K562 (cell line): ENCODE measurements around the gene ITPKA. TPM values are rescaled to one million over a fixed set of nuclear protein-coding genes. Genes with fewer than 3 reads are reported as not detected.

Source experiments
- AFF1 ChIP-seq, 2 experiments: fragments of 450-650 bp; IDR thresholded peaks; 2 replicates each; pipeline ENCODE4 v1.6.1; 2018; ENCODE audit warnings: mild to moderate bottlenecking in 2 of 2, low read depth in 1 of 2; ENCODE audit not compliant: partially characterized antibody in 2 of 2
- ARID4B ChIP-seq: sonication (generic); formaldehyde crosslinking; IDR thresholded peaks from 2 replicates; pipeline ENCODE4 v1.8.0; 2022; ENCODE audit warnings: mild to moderate bottlenecking, missing genetic modification reagents
- CBFA2T3 ChIP-seq: fragments of 450-650 bp; IDR thresholded peaks from 2 replicates; pipeline ENCODE4 v1.6.1; 2017
- ETS1 ChIP-seq: conservative IDR thresholded peaks from 2 replicates; pipeline ENCODE4 v1.6.1; 2011; ENCODE audit warnings: low read depth, mild to moderate bottlenecking, low read length; ENCODE audit not compliant: control insufficient read depth
- ETV5 ChIP-seq: sonication (generic); formaldehyde crosslinking; IDR thresholded peaks from 2 replicates; pipeline ENCODE4 v1.4.0; 2020; ENCODE audit warnings: low read depth, mild to moderate bottlenecking, missing genetic modification reagents
- FOXM1 ChIP-seq, 2 experiments: fragments of 450-650 bp in 1 of 2; sonication (generic) in 1 of 2; formaldehyde crosslinking in 1 of 2; IDR thresholded peaks; 2 replicates each; pipeline versions ENCODE4 v1.6.1 to v1.9.0; 2017 to 2022; ENCODE audit warnings: low read depth in 2 of 2, mild to moderate bottlenecking in 2 of 2, missing genetic modification reagents in 1 of 2, moderate library complexity in 1 of 2
- GATA2 ChIP-seq: sonication (generic); formaldehyde crosslinking; IDR thresholded peaks from 2 replicates; pipeline ENCODE4 v1.4.0; 2020; ENCODE audit warnings: mild to moderate bottlenecking, missing genetic modification reagents
- LARP7 ChIP-seq: fragments of 450-650 bp; IDR thresholded peaks from 2 replicates; pipeline ENCODE4 v1.6.1; 2016
- MCM2 ChIP-seq: fragments of 450-650 bp; IDR thresholded peaks from 2 replicates; pipeline ENCODE4 v1.6.1; 2017; ENCODE audit warnings: low read depth, mild to moderate bottlenecking
- MCM7 ChIP-seq, 2 experiments: fragments of 450-650 bp; IDR thresholded peaks; 2 replicates each; pipeline ENCODE4 v1.6.1; 2016 to 2018
- NFXL1 ChIP-seq: fragments of 450-650 bp; formaldehyde crosslinking; IDR thresholded peaks from 2 replicates; pipeline ENCODE4 v1.4.0; 2021; ENCODE audit warnings: mild to moderate bottlenecking
- RBBP5 ChIP-seq: fragments of 200-600 bp; sonication (generic); IDR thresholded peaks from 2 replicates; pipeline ENCODE4 v1.6.1; 2012; ENCODE audit warnings: borderline replicate concordance, mild to moderate bottlenecking, low read length, control low read depth, inconsistent platforms; ENCODE audit not compliant: insufficient read depth, poor library complexity, severe bottlenecking
- RFX7 ChIP-seq: fragments of 250-450 bp; sonication (Bioruptor Pico); IDR thresholded peaks from 2 replicates; pipeline ENCODE4 v1.5.1; 2021; ENCODE audit warnings: mild to moderate bottlenecking
- SOX6 ChIP-seq: fragments of 450-650 bp; IDR thresholded peaks from 2 replicates; pipeline ENCODE4 v1.6.1; 2014; ENCODE audit warnings: mild to moderate bottlenecking
- SPI1 ChIP-seq: IDR thresholded peaks from 2 replicates; pipeline ENCODE4 v1.6.1; 2011; ENCODE audit warnings: low read depth, low read length, control low read depth, borderline replicate concordance
- TAF1 ChIP-seq: IDR thresholded peaks from 2 replicates; pipeline ENCODE4 v1.6.1; 2011; ENCODE audit warnings: mild to moderate bottlenecking, low read length, moderate library complexity; ENCODE audit not compliant: insufficient read depth, control insufficient read depth, severe bottlenecking; ENCODE audit errors: extremely low read depth
- TCF3 ChIP-seq: sonication (generic); formaldehyde crosslinking; IDR thresholded peaks from 2 replicates; pipeline ENCODE4 v1.4.0; 2020; ENCODE audit warnings: mild to moderate bottlenecking, missing genetic modification reagents
- ZNF280B ChIP-seq: fragments of 250-450 bp; sonication (Bioruptor Pico); IDR thresholded peaks from 2 replicates; pipeline ENCODE4 v1.5.1; 2021; ENCODE audit warnings: mild to moderate bottlenecking
- polyA plus RNA-seq, 8 experiments: library from polyadenylated mRNA; depleted of rRNA in 4 of 8; stranded (reverse) in 5 of 8; unstranded in 3 of 8; fragments of >200 nt; fragmentation: Nextera tagmentation in 2 of 8; fragmentation: Illumina TruSeq in 1 of 8; extraction: Ambion mirVana in 2 of 8; extraction: Trizol in 1 of 8; gene quantifications; 2 replicates each; pipeline versions ENCODE4 v1.2.1 to v1.2.3, GENCODE V29; 2011 to 2014; ENCODE audit warnings: inconsistent platforms in 1 of 8, missing spikeins in 1 of 8
- total RNA-seq, 7 experiments: library from RNA; depleted of rRNA in 6 of 7; stranded (reverse); fragments of >200 nt in 6 of 7; fragmentation: Illumina TruSeq in 2 of 7; extraction: Trizol in 2 of 7; gene quantifications; 2 replicates each; pipeline versions ENCODE4 v1.2.1 to v1.2.3, GENCODE V29; 2011 to 2021; ENCODE audit warnings: low replicate concordance in 1 of 7

ITPKA gene
- total and polyA plus RNA-seq, 9 of the 15 experiments (the other 6 are each of a cell fraction or from before 2014, with no cell fraction given), result 0.14 to 68.4 (median 11.5) TPM

- TF ChIP-seq AFF1 (IDR thresholded peaks at IDR 0.05; ENCODE audit: low read depth in 1 of 2, partially characterized antibody in 2 of 2) (no peak), TCF3 (CRISPR knock-in tag) (peak; percentile 51; the same call in 1 of the 2 replicates), NFXL1 (CRISPR knock-in tag) (no peak), RBBP5 (no peak), SOX6 (no peak), SPI1 (no peak), ZNF280B (no peak), MCM2 (no peak), TAF1 (no peak), LARP7 (no peak), MCM7 (IDR thresholded peaks at IDR 0.05) (no peak), ETS1 (no peak), RFX7 (CRISPR knock-in tag) (no peak), GATA2 (CRISPR knock-in tag) (no peak), FOXM1 (IDR thresholded peaks at IDR 0.05; ENCODE audit: low read depth) (no peak), FOXM1 (CRISPR knock-in tag; IDR thresholded peaks at IDR 0.05; ENCODE audit: low read depth) (no peak), ETV5 (CRISPR knock-in tag) (no peak), ARID4B (CRISPR knock-in tag) (no peak), CBFA2T3 (peak; percentile 14; the same call in 1 of the 2 replicates)
Observed at GRCh38 chr15:41535544-41535943, 41.9 kb downstream of the ITPKA start (continued).
